ENCODE measurements around the gene SLCO1B1.

The SLCO1B1 gene

DNA sequence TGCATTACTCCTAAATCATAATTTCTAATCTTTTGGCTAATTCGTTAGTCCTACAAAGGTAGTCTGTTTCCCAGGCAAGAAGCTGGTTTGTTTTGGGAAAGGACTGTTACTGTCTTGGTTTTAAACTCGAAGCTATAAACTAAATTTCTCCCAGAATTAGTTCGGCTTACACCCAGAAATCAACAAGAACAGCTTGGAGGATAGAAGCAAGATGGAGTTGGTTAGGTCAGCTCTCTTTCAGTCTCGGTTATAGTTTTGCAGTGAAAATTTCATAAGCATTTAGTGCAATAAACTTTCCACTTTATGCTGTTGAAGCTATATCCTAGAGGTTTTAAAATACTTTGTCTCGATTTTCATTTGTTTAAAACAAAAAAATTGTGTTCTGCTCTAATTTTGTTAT, 103.4 kb downstream of the SLCO1B1 start:
- Histone ChIP-seq H3K9ac (no peak overlapping the region), H2AFZ (no peak overlapping the region), H3K36me3 (ENCODE audit: control insufficient read depth, insufficient read depth, low read length) (no peaks in the 10 kb centered on the region), H3K4me1 (no peaks in the 10 kb centered on the region), H3K79me2 (no peaks in the 10 kb centered on the region), H3K27ac (no peak overlapping the region), H3K9me3 (ENCODE audit: control insufficient read depth, low read length) (no peaks in the 10 kb centered on the region), H3K4me2 (ENCODE audit: low read length) (no peak overlapping the region), H3K27me3 (ENCODE audit: control insufficient read depth, insufficient read depth, low read length) (no peaks in the 10 kb centered on the region), H3K4me3 (ENCODE audit: low read depth, low read length) (no peak overlapping the region)
- TF ChIP-seq, protein P1, sequence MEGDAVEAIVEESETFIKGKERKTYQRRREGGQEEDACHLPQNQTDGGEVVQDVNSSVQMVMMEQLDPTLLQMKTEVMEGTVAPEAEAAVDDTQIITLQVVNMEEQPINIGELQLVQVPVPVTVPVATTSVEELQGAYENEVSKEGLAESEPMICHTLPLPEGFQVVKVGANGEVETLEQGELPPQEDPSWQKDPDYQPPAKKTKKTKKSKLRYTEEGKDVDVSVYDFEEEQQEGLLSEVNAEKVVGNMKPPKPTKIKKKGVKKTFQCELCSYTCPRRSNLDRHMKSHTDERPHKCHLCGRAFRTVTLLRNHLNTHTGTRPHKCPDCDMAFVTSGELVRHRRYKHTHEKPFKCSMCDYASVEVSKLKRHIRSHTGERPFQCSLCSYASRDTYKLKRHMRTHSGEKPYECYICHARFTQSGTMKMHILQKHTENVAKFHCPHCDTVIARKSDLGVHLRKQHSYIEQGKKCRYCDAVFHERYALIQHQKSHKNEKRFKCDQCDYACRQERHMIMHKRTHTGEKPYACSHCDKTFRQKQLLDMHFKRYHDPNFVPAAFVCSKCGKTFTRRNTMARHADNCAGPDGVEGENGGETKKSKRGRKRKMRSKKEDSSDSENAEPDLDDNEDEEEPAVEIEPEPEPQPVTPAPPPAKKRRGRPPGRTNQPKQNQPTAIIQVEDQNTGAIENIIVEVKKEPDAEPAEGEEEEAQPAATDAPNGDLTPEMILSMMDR (IDR thresholded peaks at IDR 0.05) = no peak

DNA sequence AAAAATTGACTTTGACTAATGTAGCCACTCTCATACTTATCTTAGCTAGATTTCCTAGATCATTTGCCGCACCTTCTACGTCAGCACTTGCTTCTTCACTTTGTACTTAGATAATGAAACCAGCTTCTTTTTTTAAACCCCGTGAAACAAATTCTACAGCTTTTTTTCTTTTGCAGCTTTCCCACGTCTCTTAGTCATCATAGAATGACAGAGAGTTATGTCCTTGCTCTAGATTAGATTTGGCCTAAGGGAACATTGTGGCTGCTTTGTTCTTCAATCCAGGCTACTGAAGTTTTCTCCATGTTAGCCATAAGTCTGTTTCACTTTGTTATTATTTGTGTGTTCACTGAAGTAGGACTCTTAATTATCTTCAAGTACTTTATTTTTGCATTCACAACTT, 108.9 kb downstream of the SLCO1B1 start:
- H3K9ac ChIP-seq = no peak overlapping the region
- no peak overlapping the region for H2AFZ ChIP-seq
- no peaks in the 10 kb centered on the region for H3K36me3 ChIP-seq (ENCODE audit: control insufficient read depth, insufficient read depth, low read length)
- no peak overlapping the region for H3K4me3 ChIP-seq (ENCODE audit: low read depth, low read length)
- no peak overlapping the region for H3K4me2 ChIP-seq (ENCODE audit: low read length)
- no peaks in the 10 kb centered on the region for H3K27me3 ChIP-seq (ENCODE audit: control insufficient read depth, insufficient read depth, low read length)
- H3K79me2 ChIP-seq = no peaks in the 10 kb centered on the region
- H3K27ac ChIP-seq = no peak overlapping the region
- TF ChIP-seq, protein P1 (IDR thresholded peaks at IDR 0.05) = no peak
- H3K4me1 ChIP-seq = no peaks in the 10 kb centered on the region
- H3K9me3 ChIP-seq (ENCODE audit: control insufficient read depth, low read length) = no peaks in the 10 kb centered on the region

DNA sequence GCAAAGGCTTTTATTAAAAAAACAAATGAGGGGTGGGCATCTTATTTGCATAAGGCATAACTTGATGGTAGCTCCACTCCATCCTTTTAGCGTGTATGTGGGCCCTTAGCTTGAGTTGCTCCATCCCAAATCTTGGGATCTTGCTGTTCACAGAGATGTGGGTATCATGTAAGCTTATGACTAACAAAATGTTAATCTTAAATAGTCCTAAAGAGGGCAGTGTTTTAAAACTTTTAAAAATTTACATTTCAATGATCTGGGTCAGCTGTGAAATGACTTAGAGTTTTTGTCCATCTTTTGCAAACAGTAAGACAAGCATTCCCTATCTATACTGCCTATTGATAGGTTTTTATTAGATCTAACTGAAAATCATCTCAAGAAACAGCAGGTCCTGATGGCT, 117.7 kb downstream of the SLCO1B1 start:
- no peaks in the 10 kb centered on the region for H3K27me3 ChIP-seq (ENCODE audit: control insufficient read depth, insufficient read depth, low read length)
- no peaks in the 10 kb centered on the region for H3K4me1 ChIP-seq
- H3K79me2 ChIP-seq = no peaks in the 10 kb centered on the region
- H3K4me3 ChIP-seq (ENCODE audit: low read depth, low read length) = no peak overlapping the region
- H3K9ac ChIP-seq = no peak overlapping the region
- H2AFZ ChIP-seq = no peak overlapping the region
- no peaks in the 10 kb centered on the region for H3K9me3 ChIP-seq (ENCODE audit: control insufficient read depth, low read length)
- TF ChIP-seq, protein P1 (IDR thresholded peaks at IDR 0.05) = no peak
- no peak overlapping the region for H3K4me2 ChIP-seq (ENCODE audit: low read length)
- H3K36me3 ChIP-seq (ENCODE audit: control insufficient read depth, insufficient read depth, low read length) = no peaks in the 10 kb centered on the region
- no peak overlapping the region for H3K27ac ChIP-seq

DNA sequence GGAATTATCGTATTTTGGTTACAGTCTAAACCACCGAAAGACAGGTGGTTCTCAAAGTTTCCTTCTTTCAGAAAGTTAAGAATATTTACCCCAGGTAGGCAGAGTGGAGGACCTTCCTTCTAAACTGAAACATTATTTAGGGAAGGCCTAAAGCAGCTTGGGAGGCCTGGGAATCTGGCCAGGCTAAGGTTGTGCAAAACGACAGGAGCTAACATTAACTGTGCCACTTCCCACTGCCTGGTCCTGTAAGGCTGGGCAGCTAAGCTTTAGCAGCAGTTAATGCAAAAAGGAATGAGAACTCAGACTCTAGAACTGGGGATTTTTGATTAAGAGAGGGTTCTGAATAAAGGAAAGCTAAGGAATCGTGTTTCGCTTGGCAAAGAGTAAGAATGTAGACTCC, 121.1 kb downstream of the SLCO1B1 start:
- TF ChIP-seq, protein P1 (IDR thresholded peaks at IDR 0.05) = no peak
- H3K4me2 ChIP-seq (ENCODE audit: low read length) = no peak overlapping the region
- no peaks in the 10 kb centered on the region for H3K36me3 ChIP-seq (ENCODE audit: control insufficient read depth, insufficient read depth, low read length)
- H3K9ac ChIP-seq = no peak overlapping the region
- no peaks in the 10 kb centered on the region for H3K9me3 ChIP-seq (ENCODE audit: control insufficient read depth, low read length)
- no peak overlapping the region for H3K27ac ChIP-seq
- H3K27me3 ChIP-seq (ENCODE audit: control insufficient read depth, insufficient read depth, low read length) = no peaks in the 10 kb centered on the region
- H2AFZ ChIP-seq = no peak overlapping the region
- H3K79me2 ChIP-seq = no peaks in the 10 kb centered on the region
- no peak overlapping the region for H3K4me3 ChIP-seq (ENCODE audit: low read depth, low read length)
- no peaks in the 10 kb centered on the region for H3K4me1 ChIP-seq

DNA sequence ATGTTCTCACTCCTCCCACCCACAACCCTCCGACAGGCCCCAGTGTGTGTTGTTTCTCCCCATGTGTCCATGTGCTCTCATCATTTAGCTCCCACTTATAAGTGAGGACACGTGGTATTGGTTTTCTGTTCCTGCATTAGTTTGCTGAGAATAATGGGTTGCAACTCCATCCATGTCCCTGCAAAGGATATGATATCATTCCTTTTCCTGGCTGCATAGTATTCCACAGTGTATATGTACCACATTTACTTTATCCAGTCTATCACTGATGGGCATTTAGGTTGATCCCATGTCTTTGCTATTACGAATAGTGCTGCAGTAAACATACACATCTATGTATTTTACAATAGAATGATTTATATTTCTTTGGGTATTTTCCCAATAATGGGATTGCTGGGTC, 126.2 kb downstream of the SLCO1B1 start:
- H3K9me3 ChIP-seq (ENCODE audit: control insufficient read depth, low read length) = no peaks in the 10 kb centered on the region
- H3K27ac ChIP-seq = no peak overlapping the region

More for the DNA sequence above, 126.2 kb downstream of the SLCO1B1 start:
- Histone ChIP-seq H3K9ac (no peak overlapping the region), H3K27me3 (ENCODE audit: control insufficient read depth, insufficient read depth, low read length) (no peaks in the 10 kb centered on the region), H3K36me3 (ENCODE audit: control insufficient read depth, insufficient read depth, low read length) (no peaks in the 10 kb centered on the region), H3K4me1 (no peaks in the 10 kb centered on the region), H3K4me2 (ENCODE audit: low read length) (no peak overlapping the region), H2AFZ (no peak overlapping the region), H3K4me3 (ENCODE audit: low read depth, low read length) (no peak overlapping the region), H3K79me2 (no peaks in the 10 kb centered on the region)
- TF ChIP-seq, protein P1 (IDR thresholded peaks at IDR 0.05) = no peak
